Nephron progenitor cell (in vitro differentiated cells): ENCODE results near the gene NPPB.

Experiments used
- DNase-seq: peaks from one replicate; pipeline ENCODE4 v3.0.0; 2021
- H3K27ac Mint-ChIP-seq: 2 replicates; pipeline ENCODE4 v1.8.0; 2021; ENCODE audit warnings: mild to moderate bottlenecking, moderate library complexity, mixed read lengths
- H3K27me3 Mint-ChIP-seq: 2 replicates; pipeline ENCODE4 v1.8.0; 2021; ENCODE audit warnings: mild to moderate bottlenecking, low read depth, mixed read lengths; ENCODE audit not compliant: poor library complexity
- H3K36me3 Mint-ChIP-seq: 2 replicates; pipeline ENCODE4 v1.8.0; 2021; ENCODE audit warnings: low read depth, mixed read lengths
- H3K4me1 Mint-ChIP-seq: 2 replicates; pipeline ENCODE4 v1.8.0; 2021; ENCODE audit warnings: mixed read lengths
- H3K4me3 Mint-ChIP-seq: 2 replicates; pipeline ENCODE4 v1.8.0; 2021; ENCODE audit warnings: mild to moderate bottlenecking, moderate library complexity, mixed read lengths
- H3K9me3 Mint-ChIP-seq: 2 replicates; pipeline ENCODE4 v1.8.0; 2021; ENCODE audit warnings: mild to moderate bottlenecking, moderate library complexity, mixed read lengths
- CTCF ChIP-seq: fragments of 200-600 bp; sonication (generic); IDR thresholded peaks from 2 replicates; pipeline ENCODE4 v1.5.0; 2021; ENCODE audit warnings: antibody characterized with exemption

The NPPB gene

DNA sequence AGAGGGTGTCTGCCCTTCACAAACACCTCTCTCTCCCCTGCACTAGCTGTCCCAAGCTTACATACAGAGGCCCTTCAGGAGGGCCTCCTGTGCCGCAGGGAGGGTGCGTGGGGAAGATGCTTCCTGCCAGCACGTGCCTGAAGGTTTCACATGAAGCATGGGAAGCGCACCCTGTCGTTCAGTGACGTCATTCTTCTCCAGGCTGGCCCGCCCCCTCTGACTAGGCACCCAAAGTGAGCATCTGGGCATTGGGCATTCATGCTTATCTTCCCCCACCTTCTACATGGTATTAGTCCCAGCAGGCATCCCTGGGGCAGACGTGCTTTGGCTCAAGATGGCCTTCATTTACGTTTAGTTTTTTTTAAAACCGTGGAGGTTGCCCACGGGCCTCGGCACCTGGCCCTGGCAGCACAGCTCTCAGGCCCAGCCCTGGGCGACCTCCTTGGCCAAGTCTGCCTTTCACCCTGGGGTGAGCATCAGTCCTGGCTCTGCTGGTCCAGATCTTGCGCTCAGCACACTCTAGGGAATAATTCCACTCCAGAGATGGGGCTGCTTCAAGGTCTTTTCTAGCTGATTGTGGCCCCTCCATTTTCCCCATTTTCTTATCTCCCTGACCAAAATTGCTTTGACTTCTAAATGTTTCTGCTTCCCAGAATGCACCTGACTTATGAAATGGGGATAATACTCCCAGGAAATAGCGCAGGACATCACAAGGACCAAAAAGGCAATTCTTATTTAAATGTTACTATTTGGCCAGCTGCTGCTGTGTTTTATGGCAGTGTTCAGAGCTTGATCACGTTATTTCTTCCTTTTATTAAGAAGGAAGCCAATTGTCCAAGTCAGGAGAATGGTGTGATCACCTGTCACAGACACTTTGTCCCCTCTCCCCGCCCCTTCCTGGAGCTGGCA lies 17.2 kb downstream of the NPPB start:
- H3K27ac Mint-ChIP-seq, result no peak overlapping the region
- H3K4me3 Mint-ChIP-seq, result no peak overlapping the region
- no peaks in the 10 kb centered on the region for H3K9me3 Mint-ChIP-seq
- no peak for DNase-seq
- no peak for TF ChIP-seq CTCF
- no peaks in the 10 kb centered on the region for H3K4me1 Mint-ChIP-seq
- H3K27me3 Mint-ChIP-seq, result no peaks in the 10 kb centered on the region
- peaks cover 60% of the 10 kb centered on the region for H3K36me3 Mint-ChIP-seq

DNA sequence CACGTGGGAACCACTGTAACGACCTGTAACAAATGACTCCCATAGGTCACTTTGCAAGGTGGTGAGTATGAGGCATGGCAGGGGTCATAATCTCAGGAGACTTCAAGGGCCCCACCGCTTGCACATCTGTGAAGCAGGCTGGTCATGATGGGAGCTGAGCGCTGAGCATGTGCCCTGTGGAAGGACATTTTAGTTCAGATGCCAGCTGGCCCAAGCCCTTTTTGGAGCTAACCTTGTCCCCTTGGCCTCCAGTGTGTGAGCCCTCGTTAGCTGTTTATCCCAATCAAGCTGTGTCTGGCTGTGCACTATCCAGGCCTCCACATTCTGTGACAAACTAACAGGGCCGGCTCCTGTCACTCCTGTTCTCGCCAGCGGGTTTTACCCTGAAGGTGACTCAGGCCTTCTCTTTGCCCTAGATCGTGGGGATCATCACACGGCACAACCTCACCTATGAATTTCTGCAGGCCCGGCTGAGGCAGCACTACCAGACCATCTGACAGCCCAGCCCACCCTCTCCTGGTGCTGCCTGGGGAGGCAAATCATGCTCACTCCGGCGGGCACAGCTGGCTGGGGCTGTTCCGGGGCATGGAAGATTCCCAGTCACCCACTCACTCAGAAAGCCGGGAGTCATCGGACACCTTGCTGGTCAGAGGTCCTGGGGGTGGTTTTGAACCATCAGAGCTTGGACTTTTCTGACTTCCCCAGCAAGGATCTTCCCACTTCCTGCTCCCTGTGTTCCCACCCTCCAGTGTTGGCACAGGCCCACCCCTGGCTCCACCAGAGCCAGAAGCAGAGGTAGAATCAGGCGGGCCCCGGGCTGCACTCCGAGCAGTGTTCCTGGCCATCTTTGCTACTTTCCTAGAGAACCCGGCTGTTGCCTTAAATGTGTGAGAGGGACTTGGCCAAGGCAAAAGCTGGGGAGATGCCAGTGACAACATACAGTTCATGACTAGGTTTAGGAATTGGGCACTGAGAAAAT lies 18.7 kb downstream of the NPPB start:
- Mint-ChIP-seq H3K4me3 (no peak overlapping the region), H3K27ac (no peak overlapping the region), H3K9me3 (no peaks in the 10 kb centered on the region), H3K4me1 (no peaks in the 10 kb centered on the region), H3K36me3 (peaks cover 59% of the 10 kb centered on the region), H3K27me3 (peaks cover 3% of the 10 kb centered on the region)
- no peak for TF ChIP-seq CTCF
- no peak for DNase-seq

DNA sequence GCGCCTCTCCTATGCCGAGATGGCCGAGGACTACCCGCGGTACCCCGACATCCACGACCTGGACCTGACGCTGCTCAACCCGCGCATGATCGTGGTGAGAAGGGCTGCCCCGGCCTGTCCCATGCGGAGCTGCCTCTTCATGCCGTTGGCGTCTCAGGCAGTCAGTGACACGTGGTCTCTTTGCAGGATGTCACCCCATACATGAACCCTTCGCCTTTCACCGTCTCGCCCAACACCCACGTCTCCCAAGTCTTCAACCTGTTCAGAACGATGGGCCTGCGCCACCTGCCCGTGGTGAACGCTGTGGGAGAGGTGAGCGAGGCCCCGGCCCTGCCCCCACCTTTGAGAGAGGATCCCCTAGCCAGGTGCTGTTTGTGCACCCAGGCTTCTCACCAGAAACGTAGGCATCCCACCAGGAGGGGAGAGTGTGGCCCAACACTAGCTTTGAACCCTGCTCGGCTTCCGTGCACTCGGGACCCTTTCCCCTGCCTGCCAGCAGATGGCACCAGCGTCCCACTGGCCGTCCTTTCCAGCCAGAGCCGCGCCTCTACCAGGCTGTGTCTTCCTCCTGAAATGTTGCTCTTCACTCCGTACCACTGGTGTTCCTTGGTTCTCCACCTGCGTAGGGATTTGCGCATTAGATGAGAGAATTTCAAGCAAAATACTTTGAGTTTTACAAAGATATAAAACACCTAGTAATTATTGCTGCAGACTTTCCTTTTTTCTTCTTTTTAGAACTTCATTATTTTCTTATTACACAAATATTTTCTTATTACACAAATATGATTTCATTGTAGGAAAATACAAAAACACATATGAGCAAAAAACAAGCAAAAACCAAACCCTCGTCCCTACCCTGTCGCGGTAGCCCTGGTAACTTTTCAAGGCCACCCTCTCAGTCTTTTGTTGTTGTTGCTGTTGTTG lies 20.1 kb downstream of the NPPB start:
- peaks cover 58% of the 10 kb centered on the region for H3K36me3 Mint-ChIP-seq
- DNase-seq, result peak; percentile 81

DNA sequence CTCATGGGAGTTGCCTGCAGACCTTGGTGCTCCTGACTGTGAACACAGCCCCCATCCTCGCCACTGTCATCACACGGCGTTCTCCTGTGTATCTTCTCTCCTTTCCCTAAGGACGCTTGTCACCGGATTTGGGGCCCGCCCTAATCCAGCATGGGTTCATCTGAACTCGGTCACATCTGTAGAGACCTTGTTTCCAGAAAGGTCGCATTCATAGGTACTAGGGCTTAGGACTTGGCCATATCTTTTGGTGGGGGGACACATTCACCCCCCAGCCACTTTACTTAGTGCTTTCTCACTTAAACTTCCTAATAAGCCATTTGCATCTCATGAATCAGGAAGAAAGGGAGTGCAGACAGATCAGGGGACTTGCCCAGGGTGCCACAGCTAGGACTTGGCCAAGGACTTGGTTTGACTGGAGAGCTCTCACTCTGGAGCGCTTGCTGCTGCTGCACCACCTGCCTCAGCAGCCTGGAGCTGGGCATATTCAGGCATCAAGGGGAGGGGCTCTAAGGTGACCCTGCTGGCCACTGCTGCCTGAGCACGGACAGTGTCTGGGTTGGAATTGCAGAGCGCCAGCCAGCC lies 20.9 kb downstream of the NPPB start:
- peaks cover 3% of the 10 kb centered on the region for H3K27me3 Mint-ChIP-seq
- no peaks in the 10 kb centered on the region for H3K4me1 Mint-ChIP-seq
- no peak overlapping the region for H3K27ac Mint-ChIP-seq
- no peak for TF ChIP-seq CTCF
- DNase-seq, result no peak
- H3K9me3 Mint-ChIP-seq, result no peaks in the 10 kb centered on the region
- peaks cover 57% of the 10 kb centered on the region for H3K36me3 Mint-ChIP-seq
- H3K4me3 Mint-ChIP-seq, result no peak overlapping the region

More for the DNA sequence above, 20.1 kb downstream of the NPPB start:
- H3K9me3 Mint-ChIP-seq, result no peaks in the 10 kb centered on the region
- H3K27ac Mint-ChIP-seq, result peak overlapping the region; percentile 48
- no peak overlapping the region for H3K4me3 Mint-ChIP-seq
- no peaks in the 10 kb centered on the region for H3K4me1 Mint-ChIP-seq
- TF ChIP-seq CTCF, result peak; percentile 99
- H3K27me3 Mint-ChIP-seq, result peaks cover 3% of the 10 kb centered on the region
